ENCODE results near the gene ZNF91.
"Not testable (repeated sequence)": the region's sequence is repeated elsewhere in the genome, so short reads cannot be mapped to it uniquely, and the experiment has no call there.

The ZNF91 gene

DNA sequence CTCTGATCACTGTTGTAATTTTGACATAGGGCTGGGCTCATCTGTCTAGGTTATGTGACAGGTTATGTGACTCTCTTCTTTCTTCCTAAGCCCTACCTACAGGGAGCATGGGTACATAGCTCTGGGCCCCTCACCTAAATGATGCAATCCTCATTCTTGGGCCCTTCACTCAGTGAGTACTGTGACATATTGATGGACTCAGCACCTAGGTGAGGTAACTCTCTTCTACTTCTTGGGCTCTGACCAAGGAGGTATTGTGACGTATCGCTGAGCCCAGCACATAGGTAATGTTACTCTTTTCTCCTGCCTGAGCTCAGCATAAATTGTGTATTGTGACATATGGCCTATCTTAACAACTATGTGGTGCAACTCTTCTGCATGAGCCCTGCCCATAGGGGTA lies 76.3 kb downstream of the ZNF91 start:
- DNase-seq (ENCODE audit: low read depth in 2 of 2) = not testable (repeated sequence)

DNA sequence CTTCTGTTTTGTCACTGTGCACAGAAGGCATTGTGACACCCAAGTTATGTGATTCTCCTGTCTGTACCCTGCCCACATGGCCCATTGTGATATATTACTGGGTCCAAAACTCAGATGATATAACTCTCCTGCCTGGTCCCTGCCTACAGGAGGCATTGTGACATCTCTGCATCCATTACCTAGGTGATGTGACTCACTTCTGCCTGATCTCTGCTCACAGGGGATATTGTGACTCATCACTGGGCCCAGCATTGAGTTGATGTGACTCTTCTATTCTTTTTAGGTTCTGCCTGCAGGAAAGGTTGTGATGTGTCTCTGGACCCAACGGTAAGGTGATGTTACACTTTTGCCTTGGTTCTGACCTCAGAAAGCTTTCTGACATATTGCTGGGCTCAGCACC lies 77.1 kb downstream of the ZNF91 start:
- no peak for DNase-seq (ENCODE audit: low read depth in 2 of 2)

DNA sequence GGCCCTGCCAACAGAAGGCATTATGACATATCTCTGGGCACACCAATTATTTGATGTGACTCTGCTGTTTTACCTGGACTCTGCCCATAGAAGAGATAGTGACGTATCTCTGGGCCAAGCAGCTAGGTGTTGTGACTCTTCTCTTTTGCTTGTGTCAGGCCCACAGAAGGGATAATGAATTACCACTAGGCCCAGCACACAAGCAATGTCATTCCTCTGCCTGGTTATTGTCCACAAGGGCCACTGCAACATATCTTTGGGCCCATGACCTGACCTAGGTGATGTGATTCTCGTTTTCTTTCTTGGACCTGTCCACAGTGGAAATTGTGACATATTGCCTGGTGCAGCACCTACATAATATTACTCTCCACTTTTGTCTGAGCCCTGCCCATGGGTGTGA lies 80.0 kb downstream of the ZNF91 start:
- no peak for DNase-seq (ENCODE audit: low read depth in 2 of 2)

DNA sequence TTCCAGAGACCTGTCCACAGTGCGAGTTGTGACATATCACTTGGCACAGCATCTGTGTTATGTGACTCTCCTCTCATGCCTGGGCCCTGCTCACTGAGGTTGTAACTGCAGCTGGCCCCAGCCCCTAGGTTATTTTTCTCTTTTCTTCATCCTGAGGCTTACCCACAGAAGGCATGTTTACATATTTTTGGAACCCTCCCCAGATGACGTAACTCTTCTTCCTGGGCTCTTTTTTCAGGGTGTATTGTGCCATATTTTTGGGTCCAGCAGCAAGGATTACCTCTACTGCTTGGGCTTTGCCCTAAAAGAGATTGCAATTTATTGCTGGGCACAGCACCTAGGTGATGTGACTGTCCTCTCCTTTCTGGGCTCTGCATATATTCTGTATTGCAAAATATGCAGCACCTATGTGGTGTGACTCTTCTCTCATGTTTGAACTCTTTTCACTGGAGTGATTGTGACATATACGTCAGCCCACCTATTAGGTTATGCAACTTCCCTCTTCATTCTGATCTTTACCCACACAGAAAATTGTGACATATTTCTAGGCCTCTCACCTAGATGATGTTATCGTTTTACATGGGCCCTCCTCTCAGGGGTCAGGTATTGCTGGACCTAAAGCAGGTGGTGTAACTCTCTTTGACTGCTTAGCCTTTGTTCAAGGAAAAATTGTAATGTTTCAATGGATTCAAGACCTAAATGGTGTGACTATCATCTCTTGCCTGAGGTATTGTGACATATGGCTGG lies 80.6 kb downstream of the ZNF91 start:
- DNase-seq (ENCODE audit: low read depth in 2 of 2) = no peak

DNA sequence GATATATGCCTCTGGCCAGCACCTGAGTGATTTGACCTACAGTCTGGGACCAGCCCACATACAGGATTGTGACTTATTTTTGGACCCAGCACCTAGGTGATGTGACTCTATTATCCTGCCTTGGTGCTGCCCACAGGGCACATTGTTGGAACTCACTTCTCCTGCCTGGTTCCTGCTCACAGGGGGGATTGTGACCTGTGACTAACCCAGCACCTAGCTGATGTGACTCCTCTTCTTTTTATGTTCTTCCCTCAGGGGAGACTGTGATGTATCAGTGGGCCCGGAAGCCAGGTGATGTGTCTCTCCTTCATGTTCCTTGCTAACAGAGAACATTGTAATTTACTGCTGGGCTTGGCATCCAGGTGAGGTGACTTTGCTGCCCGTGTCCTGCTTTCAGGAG lies 82.1 kb downstream of the ZNF91 start:
- DNase-seq (ENCODE audit: low read depth in 2 of 2) = no peak

DNA sequence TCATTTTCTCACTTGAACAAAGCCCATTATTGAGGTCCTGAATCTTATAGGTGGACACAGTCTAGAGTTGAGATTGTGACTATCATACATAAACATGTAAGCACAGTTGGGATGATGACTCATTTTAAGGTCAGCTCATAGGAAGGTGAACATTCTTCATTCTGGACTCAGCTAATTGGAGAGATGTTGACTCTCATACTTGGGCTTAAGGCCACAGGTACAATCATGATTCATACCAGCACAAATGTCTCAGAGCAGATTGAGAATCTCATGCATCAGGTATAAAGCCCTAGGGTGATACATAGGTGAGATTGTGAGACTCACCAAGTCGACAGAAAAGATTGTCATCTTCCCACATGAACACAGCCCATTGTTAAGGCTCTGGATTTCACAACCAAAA lies 82.8 kb downstream of the ZNF91 start:
- no peak for DNase-seq (ENCODE audit: low read depth in 2 of 2)

DNA sequence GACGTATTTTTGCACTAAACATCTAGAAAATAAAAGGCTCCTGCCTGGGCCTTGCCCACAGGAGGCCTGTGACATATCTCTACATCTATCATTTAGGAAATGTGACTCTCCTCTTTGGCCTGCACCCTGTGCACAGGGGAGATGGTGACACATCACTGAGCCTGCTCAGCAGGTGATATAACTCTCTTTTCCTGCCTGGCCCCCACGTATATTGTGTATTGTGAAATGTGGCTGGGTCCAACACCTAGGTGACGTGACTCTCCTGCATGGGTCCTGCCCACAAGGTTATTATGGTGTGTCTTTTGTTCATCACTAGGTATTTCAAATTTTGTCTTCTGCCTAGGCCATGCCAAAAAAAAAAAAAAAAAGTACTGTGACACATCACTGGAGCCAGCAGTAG lies 83.7 kb downstream of the ZNF91 start:
- DNase-seq (ENCODE audit: low read depth in 2 of 2) = no peak

DNA sequence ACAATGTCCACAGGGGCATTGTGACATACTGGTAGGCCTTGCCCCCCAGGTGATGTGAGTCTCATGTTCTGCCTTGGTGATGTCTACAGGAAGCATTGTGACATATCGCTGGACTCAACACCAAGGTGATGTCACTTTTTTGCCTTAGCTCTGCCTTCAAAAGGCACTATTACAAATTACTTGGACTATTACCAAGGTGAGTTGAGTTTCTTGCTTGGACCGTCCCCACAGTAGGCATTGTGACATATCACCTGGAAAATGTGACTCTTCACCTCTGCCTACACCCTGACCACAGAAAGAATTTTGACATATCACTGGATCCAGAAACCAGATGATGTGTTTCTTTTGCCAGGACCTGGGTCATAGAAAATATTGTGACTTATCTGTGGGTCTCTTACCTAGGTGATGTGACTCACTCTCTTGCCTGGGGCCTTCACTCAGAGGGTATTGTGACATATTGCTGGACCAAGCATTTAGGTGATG lies 84.5 kb downstream of the ZNF91 start:
- no peak for DNase-seq (ENCODE audit: low read depth in 2 of 2)

DNA sequence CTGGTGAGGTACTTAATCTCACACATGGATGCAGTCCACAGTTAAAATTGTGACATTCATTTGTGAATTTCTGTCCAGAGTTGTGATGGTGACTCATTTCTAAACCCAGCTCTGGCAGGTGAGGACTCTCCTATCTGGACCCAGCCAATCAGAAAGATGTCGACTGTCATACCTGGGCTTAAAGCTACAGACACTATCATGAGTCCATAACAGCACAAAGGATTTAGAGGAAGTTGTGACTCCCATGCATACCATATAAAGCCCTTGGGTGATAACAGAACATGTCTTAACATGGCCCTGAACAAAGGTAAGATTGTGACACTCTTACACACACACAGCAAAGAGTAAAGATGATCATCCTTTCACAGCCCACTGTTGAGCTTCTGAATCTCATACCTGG lies 85.3 kb downstream of the ZNF91 start:
- no peak for DNase-seq (ENCODE audit: low read depth in 2 of 2)

DNA sequence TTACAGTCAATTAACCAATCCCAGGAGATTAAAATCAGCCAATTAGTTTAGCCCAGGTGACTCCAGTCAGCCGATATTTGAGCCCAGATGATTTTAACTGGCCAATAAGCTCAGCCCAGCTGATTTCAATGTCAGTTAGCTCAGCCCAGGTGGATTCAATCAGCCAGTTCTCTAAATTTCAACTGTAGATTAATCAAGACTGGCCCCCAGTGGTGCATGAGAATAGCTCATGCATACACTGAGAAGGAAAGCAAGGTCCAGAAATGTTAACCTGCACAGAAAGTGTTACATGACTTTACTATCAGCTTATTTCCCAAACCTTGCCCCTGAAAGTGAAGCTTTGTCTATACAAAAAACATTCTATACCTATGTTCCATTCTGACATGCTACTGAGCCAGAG lies 89.7 kb downstream of the ZNF91 start:
- no peak for DNase-seq (ENCODE audit: low read depth in 2 of 2)

DNA sequence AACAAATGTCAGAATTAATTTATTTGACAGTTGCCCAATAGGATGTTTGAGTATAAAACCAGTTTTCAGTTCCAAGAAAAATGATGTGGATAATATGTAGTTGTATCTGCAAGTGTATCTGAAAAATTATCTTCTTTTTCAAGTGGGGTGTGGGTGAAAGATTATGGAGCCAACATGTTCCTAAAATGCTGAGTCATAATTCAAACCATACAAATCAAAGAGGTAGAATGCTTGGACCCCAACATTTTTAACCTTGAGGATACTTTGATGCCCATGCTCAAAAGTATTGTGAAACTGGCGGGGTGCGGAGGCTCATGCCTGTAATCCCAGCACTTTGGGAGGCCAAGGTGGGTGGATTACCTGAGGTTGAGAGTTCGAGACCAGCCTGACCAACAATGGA lies 91.0 kb downstream of the ZNF91 start:
- no peak for DNase-seq (ENCODE audit: low read depth in 2 of 2)

DNA sequence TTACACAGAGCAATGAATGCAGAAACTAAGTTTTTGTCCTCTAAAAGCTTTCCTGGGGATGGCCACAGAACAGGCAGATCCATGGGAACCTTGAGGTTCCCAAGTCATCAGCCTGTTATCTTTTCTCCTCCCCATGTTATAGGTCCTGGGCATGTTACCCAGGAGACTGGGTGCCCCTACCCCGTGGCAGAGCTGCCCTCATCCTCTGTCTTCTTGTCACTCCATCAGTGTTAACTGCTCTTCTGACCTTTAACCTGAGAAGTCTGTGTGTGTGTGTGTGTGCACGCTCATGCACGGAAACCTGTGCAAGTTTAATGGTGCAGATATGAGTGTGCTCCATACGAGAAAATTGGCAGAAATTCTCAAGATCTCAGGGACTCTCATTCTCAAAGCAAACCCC lies 101.1 kb downstream of the ZNF91 start:
- DNase-seq (ENCODE audit: low read depth in 2 of 2) = no peak

DNA sequence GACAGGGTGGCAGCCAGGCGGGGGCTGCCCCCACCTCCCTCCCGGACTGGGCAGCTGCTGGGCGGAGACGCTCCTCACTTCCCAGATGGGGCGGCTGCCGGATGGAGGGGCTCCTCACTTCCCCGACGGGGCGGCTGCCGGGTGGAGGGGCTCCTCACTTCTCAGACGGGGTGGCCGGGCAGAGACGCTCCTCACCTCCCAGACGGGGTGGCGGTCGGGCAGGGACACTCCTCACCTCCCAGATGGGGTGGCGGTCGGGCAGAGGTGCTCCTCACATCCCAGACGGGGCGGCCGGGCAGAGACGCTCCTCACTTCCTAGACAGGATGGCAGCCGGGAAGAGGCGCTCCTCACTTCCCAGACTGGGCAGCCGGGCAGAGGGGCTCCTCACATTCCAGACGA lies 105.3 kb downstream of the ZNF91 start:
- not testable (repeated sequence) for DNase-seq (ENCODE audit: low read depth in 2 of 2)

Data from stimulated activated CD4-positive, alpha-beta T cell treated with anti-CD3 and anti-CD28 coated beads, Interleukin-4, amount 100 ng/mL, for 48 hours (primary cell).